NCI-H128 (cell line): Measurements from ENCODE around the gene ZMIZ1.

ENCODE experiments used
- DNase-seq: peaks from one replicate; lab custom pipeline; 2025; ENCODE audit not compliant: unreplicated experiment; lab: John Stamatoyannopoulos, UW

ZMIZ1 gene

GRCh38 chr10:79301754-79302530, 233.2 kb downstream of the ZMIZ1 start:
- no peak for DNase-seq

- no peak for DNase-seq
Observed at GRCh38 chr10:79303631-79304478, 235.1 kb downstream of the ZMIZ1 start.

- DNase-seq, result no peak
Observed at GRCh38 chr10:79304479-79305087, 235.8 kb downstream of the ZMIZ1 start.

- no peak for DNase-seq
Observed at GRCh38 chr10:79305515-79305914, 236.7 kb downstream of the ZMIZ1 start.

GRCh38 chr10:79305988-79306387, 237.2 kb downstream of the ZMIZ1 start:
- no peak for DNase-seq

- no peak for DNase-seq
Observed at GRCh38 chr10:79306644-79307220, 238.0 kb downstream of the ZMIZ1 start.

GRCh38 chr10:79308016-79308415, 239.2 kb downstream of the ZMIZ1 start:
- no peak for DNase-seq

- DNase-seq, result no peak
Observed at GRCh38 chr10:79308969-79309665, 240.4 kb downstream of the ZMIZ1 start.

GRCh38 chr10:79310200-79310865, 241.6 kb downstream of the ZMIZ1 start:
- no peak for DNase-seq

- no peak for DNase-seq
Observed at GRCh38 chr10:79310911-79311573, 242.3 kb downstream of the ZMIZ1 start.

GRCh38 chr10:79311581-79312407, 243.0 kb downstream of the ZMIZ1 start:
- DNase-seq, result no peak

- no peak for DNase-seq
Observed at GRCh38 chr10:79312601-79313187, 243.9 kb downstream of the ZMIZ1 start.

GRCh38 chr10:79313320-79313719, 244.6 kb downstream of the ZMIZ1 start:
- no peak for DNase-seq

- DNase-seq, result no peak
Observed at GRCh38 chr10:79313911-79314439, 245.2 kb downstream of the ZMIZ1 start.

- DNase-seq, result no peak
Observed at GRCh38 chr10:79314761-79315601, 246.2 kb downstream of the ZMIZ1 start.

GRCh38 chr10:79315602-79315920, 246.8 kb downstream of the ZMIZ1 start:
- DNase-seq, result no peak

GRCh38 chr10:79316671-79317431, 248.1 kb downstream of the ZMIZ1 start:
- DNase-seq, result no peak
